Amygdala (tissue), 56 donors: ENCODE data around the gene QRICH1.
"Not testable (repeated sequence)": the region's sequence is repeated elsewhere in the genome, so short reads cannot be mapped to it uniquely, and the experiment has no call there.

Source experiments
- DNase-seq, 56 donors: peaks; one replicate each; lab custom pipeline; 2025; lab: John Stamatoyannopoulos, UW

QRICH1 gene

DNA sequence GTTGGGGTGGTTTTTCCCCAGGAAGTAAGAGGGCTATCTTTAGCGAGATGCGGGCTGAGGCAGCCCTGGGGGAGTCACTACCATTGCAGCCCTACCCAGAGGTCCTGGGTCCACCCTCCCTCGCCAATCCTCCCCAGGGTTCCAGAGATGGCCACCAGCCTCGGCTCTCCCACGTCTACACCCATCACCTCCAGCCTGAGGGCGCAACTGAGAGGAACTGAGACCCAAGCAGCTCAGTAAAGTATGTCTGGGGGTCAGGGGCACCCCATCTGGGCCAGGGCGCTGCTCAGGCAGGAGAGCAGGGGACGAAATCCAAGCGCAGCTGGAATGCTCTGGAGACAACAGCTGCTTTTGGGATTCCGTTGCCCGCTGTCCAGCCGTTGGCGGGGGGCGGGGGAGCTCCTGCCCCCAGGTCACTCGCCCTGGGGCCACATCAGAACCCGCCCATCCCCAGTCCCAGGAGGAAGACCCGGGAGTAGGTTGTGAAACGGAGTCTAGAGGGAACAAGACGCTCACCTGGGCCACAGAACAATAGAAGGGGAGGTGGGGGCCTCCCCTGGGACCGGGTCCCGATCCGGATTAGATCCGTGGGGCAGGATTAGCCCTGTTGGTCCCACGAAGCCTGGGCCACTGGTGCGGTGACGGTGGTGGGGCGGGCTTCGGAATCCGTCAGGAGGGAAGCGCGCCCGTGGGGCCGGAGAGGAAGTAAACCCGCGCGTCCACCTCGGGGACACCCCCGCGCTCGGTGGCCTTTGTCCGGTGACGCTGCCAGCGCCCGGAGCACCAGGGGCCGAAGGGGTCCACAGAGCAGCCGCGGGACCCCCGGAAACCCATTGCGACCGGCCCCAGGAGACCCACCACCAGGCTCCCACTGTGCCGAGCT is 73.3 kb downstream of the QRICH1 start:
- DNase-seq: peak in 3 of 56 donors; percentile 18 to 53 (median 21)

DNA sequence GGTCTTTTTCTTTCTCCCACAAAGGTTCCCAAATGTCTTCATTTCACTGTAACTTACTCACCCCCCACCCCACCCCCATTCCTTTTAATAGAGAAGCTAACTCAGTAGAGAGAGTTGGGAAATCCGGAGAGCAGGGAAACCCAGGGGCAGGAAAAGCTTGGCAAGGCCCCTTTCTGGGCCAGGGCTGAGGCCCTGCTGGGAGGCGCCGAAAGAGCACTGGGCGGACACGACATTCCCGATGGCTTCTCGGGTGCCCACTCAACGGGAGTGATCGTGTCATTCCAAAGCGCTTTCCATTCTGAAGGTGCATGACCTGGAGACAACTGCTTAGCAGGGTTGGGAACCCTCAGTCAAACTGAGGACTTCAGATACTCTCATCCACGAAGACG is 73.9 kb downstream of the QRICH1 start:
- DNase-seq: no peak

DNA sequence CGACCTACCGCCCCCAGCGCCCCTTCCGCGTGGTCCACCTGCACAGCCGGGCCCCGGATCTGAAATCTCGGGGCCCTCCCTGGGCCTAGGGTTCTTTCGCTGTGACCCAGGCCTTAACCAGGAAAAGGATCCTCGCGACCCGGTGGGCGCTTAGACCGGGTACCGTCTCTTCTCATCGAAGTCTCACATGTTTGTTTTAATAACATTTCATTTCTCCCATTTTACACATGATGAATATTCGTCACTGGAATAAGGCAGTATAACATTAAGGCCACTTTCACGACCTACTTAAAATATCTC is 75.2 kb downstream of the QRICH1 start:
- no peak for DNase-seq

DNA sequence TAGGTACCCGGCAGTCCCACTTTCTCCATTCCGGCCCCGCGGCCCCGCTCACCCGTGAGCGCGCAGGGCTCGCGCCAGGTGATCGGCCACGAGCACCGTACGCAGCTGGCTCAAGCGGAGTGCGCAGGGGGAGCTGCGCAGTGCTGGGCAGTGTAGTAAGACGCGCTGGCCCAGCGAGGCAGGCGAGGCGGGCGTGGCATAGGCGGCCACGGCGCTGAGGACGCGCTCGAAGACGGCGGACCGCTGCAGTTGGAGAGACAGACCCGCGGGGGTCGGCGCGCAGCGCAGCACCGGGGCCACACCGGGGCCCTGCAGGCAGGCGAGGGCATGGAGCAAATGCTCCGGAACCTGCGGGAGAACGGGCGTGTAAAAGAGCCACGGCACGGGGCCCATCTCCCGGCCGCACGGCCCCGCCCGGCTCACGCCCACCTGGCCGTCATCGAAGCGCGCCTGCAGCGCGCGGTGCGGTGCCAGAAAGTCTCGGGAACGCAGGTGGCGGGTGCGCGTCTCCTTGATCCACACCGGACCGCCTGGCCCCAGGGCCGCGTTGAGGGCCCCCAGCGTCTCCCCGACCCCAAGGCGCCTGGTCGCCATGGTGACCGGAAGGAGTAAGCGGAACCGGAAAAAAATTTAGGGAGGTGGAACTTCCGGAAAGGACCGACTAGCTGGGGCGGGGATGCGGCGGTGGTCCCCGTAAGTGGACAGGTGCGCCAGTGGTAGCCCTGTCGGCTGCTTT is 75.7 kb downstream of the QRICH1 start, which contains the start of gene DALRD3:
TSS of gene DALRD3 (minus strand) at position 610 of the 736 bp plus-strand sequence. CDS start at position 594, 16 bp downstream.
- DNase-seq: peak in 47 of 56 donors; percentile 22 to 82 (median 53)

DNA sequence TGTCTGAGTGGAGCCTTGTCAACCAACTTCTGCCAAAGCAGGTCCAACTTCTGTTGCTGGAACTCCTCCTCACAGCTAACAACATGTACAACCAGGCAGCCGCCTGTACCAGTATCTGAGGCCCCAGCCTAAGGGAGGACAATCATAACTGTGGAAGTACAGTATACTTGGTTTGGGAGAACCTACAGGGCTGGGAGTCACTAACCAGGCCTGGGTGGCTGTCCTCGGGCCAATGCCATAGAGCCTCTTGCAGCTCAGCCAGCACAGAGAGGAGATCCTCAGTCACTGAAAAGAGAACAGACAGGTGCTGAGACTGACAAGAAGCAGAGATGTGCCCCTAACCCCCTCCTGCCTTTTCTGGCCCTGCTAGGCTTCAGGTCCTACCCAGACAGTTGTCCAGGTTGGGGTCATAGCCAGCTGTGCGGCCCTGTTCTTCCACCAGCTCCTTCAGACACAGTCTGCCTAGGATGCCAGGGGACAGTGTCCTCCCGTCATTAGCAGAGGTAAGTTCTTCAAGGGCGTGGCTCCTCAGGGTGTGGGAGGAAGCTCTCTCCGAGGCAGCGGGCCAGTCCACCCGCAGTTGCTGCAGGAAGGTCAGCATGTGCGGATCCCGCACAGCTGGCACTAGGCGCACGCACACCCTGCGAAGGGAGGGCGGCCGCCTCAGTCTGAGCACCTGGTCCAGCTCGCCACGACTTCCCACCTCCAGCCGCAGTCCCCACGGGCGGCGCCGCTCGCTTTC is 76.5 kb downstream of the QRICH1 start:
- DNase-seq: no peak

DNA sequence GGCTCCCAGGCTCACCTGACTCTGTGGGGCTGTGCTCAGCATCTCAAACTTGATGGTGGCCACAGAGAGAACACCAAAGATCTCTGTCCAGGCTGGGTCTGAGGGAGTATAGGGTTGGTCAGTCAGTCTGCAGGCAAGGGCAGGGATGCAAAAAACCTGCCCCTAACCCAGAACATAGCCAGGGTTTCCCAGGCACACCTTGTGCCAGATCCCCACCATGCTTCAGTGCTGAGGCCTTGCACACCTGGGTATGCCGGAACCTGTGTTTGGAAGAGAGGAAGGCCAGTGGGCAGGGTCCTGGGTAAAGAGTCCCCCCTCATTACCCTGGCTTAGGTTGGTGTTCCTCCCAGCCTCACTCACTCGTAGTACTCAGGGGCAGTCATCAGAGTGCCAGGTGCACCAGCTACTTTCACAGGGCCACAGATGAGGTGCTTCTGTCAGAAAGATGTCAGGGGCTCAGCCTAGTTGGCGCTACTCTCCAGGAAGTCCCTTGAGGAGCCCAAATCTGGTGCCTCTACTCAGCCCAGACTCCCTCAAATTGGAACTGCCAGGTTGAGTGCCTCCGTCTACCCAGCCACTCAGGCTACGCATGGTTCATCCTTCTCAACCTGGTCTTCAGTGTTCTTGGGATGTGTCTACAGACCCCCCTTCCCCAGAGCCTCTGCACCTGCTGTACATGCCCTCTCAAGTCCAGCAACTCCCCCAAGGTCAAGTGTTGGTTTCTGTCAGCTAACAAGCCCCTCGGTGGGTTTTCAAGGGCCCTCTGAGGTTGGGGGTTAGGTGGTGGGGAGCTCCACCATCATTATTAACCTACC is 77.2 kb downstream of the QRICH1 start:
- no peak for DNase-seq

DNA sequence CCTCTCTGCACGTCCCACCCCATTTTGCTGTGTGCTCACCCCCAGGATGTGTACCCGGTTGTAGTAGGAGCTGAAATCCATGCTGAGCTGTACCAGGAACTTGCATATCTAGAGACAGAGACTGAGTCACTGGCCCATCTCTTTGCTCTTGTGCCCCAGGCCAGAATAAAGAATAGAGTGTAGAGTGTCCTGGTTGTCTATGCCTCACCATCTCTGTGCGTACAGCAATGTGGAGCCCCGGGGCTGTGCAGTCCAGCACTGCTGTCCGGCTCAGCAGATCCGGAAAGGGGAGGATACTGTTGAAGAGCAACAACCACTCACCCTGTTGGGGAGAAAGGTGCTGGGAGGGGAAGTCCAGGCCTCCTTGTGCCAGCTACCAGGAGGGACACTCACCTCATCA is 78.1 kb downstream of the QRICH1 start:
- no peak for DNase-seq

DNA sequence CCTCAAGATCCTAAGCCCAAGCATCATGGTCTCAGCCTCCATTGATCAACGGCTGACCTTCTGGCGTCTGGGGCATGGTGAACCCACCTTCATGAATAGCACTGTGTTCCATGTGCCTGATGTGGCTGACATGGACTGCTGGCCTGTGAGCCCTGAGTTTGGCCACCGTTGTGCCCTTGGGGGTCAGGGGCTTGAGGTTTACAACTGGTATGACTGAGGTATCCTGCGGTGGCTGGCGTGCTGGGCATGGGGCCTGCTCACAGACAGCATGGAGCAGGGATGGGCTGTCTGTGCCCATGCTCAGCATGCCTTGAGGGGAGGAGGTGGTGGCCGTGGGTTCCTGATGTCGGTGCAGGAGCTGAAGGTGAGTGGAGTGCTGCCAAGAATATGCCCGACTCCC is 78.8 kb downstream of the QRICH1 start:
- DNase-seq: no peak

DNA sequence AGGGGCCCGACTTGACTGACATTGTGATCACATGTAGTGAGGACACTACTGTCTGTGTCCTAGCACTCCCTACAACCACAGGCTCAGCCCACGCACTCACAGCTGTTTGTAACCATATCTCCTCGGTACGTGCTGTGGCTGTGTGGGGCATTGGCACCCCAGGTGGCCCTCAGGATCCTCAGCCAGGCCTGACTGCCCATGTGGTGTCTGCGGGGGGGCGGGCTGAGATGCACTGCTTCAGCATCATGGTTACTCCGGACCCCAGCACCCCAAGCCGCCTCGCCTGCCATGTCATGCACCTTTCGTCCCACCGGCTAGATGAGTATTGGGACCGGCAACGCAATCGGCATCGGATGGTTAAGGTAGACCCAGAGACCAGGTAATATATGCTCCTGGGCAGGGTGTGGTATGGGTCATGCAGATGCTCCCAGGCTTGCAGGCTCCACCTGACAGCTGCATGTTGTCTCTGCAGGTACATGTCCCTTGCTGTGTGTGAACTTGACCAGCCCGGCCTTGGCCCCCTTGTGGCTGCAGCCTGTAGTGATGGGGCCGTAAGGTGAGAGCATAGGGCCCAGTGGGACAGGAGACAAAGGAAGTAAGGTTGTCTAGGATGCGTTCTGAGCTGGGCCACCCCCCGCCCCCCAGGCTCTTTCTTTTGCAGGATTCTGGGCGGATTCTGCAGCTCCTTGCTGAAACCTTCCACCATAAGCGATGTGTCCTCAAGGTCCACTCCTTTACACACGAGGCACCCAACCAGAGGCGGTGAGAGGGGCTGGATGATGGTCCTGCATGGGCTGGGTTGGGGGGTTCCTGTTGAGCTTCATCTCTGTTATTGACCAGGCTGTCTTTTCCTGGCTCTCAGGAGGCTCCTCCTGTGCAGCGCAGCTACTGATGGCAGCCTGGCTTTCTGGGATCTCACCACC is 79.9 kb downstream of the QRICH1 start:
- no peak for DNase-seq

DNA sequence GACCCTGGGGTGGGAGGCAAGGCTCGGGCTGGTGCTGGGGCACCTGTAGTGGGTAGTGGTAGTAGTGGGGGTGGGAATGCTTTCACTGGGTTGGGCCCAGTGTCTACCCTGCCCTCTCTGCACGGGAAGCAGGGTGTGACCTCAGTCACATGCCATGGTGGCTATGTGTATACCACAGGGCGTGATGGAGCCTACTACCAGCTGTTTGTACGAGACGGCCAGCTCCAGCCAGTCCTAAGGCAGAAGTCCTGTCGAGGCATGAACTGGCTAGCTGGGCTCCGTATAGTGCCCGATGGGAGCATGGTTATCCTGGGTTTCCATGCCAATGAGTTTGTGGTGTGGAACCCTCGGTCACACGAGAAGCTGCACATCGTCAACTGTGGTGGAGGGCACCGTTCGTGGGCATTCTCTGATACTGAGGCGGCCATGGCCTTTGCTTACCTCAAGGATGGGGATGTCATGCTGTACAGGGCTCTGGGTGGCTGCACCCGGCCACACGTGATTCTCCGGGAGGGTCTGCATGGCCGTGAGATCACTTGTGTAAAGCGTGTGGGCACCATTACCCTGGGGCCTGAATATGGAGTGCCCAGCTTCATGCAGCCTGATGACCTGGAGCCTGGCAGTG is 80.6 kb downstream of the QRICH1 start:
- no peak for DNase-seq

DNA sequence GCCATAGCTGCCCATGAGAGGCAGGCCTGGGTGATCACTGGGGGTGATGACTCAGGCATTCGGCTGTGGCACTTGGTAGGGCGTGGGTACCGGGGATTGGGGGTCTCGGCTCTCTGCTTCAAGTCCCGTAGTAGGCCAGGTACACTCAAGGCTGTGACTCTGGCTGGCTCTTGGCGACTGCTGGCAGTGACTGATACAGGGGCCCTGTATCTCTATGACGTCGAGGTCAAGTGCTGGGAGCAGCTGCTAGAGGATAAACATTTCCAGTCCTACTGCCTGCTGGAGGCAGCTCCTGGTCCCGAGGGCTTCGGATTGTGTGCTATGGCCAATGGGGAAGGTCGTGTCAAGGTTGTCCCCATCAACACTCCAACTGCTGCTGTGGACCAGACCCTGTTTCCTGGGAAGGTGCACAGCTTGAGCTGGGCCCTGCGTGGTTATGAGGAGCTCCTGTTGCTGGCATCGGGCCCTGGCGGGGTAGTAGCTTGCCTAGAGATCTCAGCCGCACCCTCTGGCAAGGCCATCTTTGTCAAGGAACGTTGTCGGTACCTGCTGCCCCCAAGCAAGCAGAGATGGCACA is 81.3 kb downstream of the QRICH1 start:
- DNase-seq: no peak

DNA sequence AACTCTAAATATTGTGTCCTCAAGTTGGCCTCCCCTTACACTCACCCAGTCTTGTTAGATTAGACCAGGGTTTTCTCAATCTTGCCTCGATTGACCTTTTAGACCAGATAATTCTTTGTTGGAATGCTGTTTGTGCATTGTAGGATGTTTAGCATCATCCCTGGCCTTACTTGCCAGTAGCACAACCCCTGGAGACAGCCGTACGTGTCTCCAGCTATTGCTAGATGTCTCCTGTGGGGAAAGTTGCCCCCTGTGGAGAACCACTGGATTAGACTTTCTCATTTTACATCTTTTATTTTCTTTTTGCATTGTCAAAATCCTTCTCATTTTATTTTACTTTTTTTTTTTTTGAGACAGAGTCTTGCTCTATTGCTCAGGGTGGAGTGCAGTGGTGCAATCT is 84.5 kb downstream of the QRICH1 start:
- no peak for DNase-seq

DNA sequence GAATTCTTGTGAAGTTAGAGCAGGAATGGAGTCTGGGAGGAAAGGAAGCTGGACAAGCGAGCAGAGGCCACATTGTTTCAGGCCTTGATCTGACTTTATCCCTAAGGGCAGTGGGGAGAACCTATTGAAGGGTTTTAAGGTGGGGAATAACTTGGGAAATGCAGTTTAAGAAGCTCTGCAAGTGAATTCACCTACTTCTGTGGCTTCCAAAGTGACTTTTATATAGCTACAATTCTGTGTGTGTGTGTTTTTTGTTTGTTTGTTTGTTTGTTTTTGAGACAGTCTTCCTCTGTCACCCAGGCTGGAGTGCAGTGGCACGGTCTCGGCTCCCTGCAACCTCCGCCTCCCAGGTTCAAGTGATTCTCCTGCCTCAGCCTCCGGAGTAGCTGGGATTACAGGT is 85.2 kb downstream of the QRICH1 start:
- DNase-seq: not testable (repeated sequence)

DNA sequence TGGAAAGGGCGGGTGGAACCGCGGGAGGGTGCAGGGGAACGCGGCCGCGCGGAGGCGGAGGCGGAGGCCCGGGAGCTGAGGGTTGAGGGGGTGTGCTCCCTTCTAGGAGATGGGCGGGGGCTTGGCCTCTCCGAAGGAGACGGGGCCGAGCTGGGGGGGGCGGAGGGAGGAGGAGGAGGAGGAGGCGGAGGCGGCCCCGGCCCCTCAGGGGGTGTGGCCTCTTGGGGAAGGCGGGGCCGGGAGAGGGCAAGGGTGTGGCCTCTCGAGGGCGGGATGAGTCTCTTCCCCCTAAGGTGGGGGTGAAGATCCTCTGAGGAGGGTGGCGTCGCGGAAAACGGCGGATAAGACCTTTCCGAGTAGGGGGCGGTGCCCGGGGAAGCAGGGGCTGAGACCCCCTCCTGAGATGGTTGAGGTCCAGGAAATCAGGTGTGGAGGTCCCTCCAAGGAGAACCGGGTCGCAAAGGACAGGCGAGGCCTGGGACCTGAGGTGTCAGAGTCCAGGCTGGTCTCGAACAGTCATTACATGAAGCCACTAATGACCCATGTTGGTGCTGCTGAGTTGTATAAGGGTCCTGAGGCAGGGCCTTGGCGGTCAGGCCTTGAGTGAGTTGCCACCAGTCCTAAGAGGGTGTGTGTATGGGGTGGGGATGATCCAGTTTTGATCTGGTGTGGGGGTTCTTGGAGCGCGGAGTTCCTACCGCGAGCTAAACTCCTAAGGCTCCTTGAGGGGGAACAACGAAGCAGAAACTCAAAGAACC is 85.9 kb downstream of the QRICH1 start:
- DNase-seq: peak in 50 of 56 donors; percentile 15 to 96 (median 70)

DNA sequence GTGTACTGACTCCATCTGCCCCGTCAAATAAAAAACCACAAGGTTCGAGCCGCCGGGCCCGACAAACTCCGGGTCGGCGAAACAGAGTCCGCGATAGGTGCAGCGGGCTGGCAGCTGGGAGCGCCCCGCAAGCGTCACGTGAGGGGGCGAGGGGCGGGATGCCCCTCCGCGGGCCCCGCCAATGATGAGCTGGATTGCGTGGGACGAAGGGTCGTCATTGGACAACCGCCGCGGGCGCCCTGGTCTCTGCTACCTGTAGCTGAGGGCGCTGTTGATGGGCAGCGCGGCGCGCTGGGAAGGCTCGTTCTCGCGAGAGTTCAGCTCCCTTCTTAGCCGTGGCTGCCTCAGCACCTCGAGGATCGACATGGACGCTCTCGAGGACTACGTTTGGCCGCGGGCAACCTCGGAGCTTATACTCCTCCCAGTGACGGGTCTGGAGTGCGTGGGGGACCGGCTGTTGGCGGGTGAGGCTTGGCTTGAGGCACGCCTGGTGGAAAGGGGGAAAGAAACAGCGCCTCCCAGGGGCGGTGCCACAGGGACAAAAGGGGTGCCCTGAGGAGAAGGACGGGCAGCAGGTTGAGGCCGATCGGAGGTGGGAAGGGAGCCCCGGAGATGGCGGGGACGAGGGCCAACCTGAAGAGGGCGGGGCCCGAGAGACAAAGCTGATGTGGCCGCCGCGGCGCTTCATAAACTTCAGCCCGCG is 86.7 kb downstream of the QRICH1 start, which contains the start of gene WDR6:
TSS of gene WDR6 (plus strand) at position 324 of the 703 bp plus-strand sequence. CDS start at position 365, 41 bp downstream.
- DNase-seq: peak; percentile 70 to 98 (median 92)

DNA sequence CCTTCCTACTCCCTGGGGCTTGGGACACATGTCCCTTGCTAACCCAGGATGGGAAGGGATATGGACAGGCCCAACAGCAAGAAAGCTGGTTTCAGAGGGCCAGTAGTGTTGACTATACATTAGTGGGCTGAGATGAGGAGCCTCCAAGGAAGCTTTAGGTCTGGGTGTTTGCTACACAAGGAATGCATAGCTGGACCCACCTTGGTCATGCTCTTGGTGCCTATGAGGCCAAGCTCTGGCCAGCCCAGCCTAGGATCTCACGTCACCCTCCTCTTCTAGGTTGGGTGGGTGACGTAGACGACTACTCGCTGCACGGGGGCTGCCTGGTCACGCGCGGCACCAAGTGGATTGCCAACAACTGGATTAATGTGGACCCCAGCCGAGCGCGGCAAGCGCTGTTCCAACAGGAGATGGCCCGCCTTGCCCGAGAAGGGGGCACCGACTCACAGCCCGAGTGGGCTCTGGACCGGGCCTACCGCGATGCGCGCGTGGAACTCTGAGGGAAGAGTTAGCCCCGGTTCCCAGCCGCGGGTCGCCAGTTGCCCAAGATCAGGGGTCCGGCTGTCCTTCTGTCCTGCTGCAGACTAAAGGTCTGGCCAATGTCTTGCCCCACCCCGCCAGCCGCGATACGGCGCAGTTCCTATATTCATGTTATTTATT is 87.3 kb downstream of the QRICH1 start:
- peak in 24 of 56 donors; percentile 38 to 74 (median 62) for DNase-seq
